Activated B cell treated with CpG ODN at 0.5 μM for 24 hours (primary cell): ENCODE data around the gene TRAF1. TPM values are rescaled to one million over a fixed set of nuclear protein-coding genes. Genes with fewer than 3 reads are reported as not detected.

Experiments
- ATAC-seq: fragments of 200-7000 bp; cut with Tn5 transposase; one replicate; pipeline ENCODE4 v1.10.0; 2021; ENCODE audit warnings: low read depth, mild to moderate bottlenecking, moderate library complexity
- CTCF ChIA-PET: fragments of 350-600 bp; sonication (Branson Sonifier 250); formaldehyde crosslinking; loops from one replicate; lab custom pipeline; 2021; ENCODE audit warnings: antibody characterized with exemption; lab: Charles Lee
- POLR2A ChIA-PET: fragments of 350-600 bp; sonication (Branson Sonifier 250); formaldehyde crosslinking; loops from one replicate; lab custom pipeline; 2021; ENCODE audit warnings: antibody characterized with exemption; lab: Charles Lee
- DNase-seq: peaks from one replicate; pipeline ENCODE4 v3.0.0; 2022
- H3K27ac Mint-ChIP-seq: one replicate; pipeline ENCODE4 v1.8.0; 2020; ENCODE audit warnings: mixed read lengths
- H3K27me3 Mint-ChIP-seq: one replicate; pipeline ENCODE4 v1.8.0; 2021; ENCODE audit warnings: mixed read lengths
- H3K36me3 Mint-ChIP-seq: one replicate; pipeline ENCODE4 v1.8.0; 2021; ENCODE audit warnings: low read depth, mixed read lengths
- H3K4me1 Mint-ChIP-seq: one replicate; pipeline ENCODE4 v1.8.0; 2021; ENCODE audit warnings: mixed read lengths
- H3K4me3 Mint-ChIP-seq: one replicate; pipeline ENCODE4 v1.8.0; 2020; ENCODE audit warnings: mild to moderate bottlenecking, mixed read lengths
- H3K9me3 Mint-ChIP-seq: one replicate; pipeline ENCODE4 v1.8.0; 2020; ENCODE audit warnings: mixed read lengths
- intact Hi-C: fragments of 100-400 bp; cut with micrococcal nuclease; formaldehyde crosslinking; loops from one replicate; pipeline ENCODE4 v1.15.1; 2024
- total RNA-seq: library from RNA; stranded (reverse); gene quantifications from 2 replicates; pipeline ENCODE4 v1.2.3, GENCODE V29; 2022
- TF ChIP-seq, protein P1 (sequence below): fragments of 200-600 bp; IDR thresholded peaks from one replicate; pipeline ENCODE4 v1.8.0; 2022; ENCODE audit warnings: antibody characterized with exemption, mild to moderate bottlenecking

Gene TRAF1
- total RNA-seq, 1 donor from 2014 or later = 130 TPM

DNA sequence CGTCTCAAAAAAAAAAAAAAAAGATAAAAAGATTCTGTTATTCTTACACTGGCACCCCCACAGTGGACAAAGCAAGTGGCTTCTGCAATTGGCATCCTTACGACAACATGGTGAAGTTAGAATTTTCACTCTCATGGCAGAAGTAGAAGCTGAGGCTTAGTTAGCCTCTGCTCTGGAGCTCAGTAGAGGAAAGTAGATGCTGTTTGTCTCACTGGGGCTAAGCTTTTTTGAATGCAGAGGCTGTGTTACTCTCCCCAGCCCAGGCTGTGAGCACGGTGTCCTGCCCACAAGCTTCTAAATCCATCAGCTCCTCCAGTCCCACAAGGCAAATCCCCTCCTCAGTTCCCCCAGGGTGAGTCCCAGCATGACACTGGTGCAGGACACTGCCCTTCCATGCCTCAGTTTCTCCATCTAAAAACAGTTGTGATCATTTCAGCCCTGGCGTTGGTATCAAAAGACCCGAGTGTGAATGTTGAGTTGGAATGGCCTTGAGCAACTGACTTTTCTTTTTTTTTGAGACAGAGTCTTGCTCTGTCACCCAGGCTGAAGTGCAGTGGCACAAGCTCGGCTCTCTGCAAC, 27.0 kb downstream of the TRAF1 start:
- ATAC-seq (no peak), DNase-seq (no peak)
- peak overlapping the region; percentile 24 for H3K27ac Mint-ChIP-seq
- TF ChIP-seq, protein P1, sequence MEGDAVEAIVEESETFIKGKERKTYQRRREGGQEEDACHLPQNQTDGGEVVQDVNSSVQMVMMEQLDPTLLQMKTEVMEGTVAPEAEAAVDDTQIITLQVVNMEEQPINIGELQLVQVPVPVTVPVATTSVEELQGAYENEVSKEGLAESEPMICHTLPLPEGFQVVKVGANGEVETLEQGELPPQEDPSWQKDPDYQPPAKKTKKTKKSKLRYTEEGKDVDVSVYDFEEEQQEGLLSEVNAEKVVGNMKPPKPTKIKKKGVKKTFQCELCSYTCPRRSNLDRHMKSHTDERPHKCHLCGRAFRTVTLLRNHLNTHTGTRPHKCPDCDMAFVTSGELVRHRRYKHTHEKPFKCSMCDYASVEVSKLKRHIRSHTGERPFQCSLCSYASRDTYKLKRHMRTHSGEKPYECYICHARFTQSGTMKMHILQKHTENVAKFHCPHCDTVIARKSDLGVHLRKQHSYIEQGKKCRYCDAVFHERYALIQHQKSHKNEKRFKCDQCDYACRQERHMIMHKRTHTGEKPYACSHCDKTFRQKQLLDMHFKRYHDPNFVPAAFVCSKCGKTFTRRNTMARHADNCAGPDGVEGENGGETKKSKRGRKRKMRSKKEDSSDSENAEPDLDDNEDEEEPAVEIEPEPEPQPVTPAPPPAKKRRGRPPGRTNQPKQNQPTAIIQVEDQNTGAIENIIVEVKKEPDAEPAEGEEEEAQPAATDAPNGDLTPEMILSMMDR = no peak
- intact Hi-C loops = no loop called here
- H3K4me3 Mint-ChIP-seq = no peak overlapping the region
- H3K27me3 Mint-ChIP-seq = no peaks in the 10 kb centered on the region
- peaks cover 44% of the 10 kb centered on the region for H3K4me1 Mint-ChIP-seq
- CTCF ChIA-PET = no interaction called here
- no peaks in the 10 kb centered on the region for H3K9me3 Mint-ChIP-seq
- peaks cover 39% of the 10 kb centered on the region for H3K36me3 Mint-ChIP-seq
- POLR2A ChIA-PET = interaction anchor here (0.7 to 12.1 kb wide), 9 partner anchors 10 to 75 kb away, joined by 3 to 179 read pairs (median 4); partner anchors contain the start of gene TRAF1

DNA sequence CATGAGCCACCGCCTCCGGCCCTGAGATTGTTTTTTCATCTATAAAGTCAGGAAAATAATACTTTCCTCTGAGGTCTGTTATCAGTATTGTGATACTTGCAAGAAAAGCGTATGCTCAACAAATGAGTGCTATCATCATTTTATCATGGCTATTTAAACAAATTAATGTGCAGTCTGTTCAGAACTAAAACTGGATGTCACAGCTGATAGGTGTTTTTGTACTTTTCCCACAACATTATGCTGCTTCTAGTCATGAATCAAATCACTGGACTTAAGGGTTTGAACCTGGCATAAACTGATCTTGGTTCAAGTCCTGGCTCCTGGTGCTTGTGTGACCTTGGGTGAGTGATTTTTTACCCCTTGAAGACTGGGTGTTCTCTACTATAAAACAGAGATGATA, 28.2 kb downstream of the TRAF1 start:
- intact Hi-C loops = no loop called here
- POLR2A ChIA-PET = interaction anchor here (1.4 to 12.1 kb wide), 3 partner anchors 18 to 37 kb away, joined by 4 to 179 read pairs (median 17); partner anchors contain the start of gene TRAF1
- peak overlapping the region; percentile 41 for H3K27ac Mint-ChIP-seq
- no peaks in the 10 kb centered on the region for H3K27me3 Mint-ChIP-seq
- H3K4me1 Mint-ChIP-seq = peaks cover 41% of the 10 kb centered on the region
- no peak for DNase-seq
- H3K4me3 Mint-ChIP-seq = no peak overlapping the region
- peaks cover 28% of the 10 kb centered on the region for H3K36me3 Mint-ChIP-seq
- ATAC-seq = no peak
- H3K9me3 Mint-ChIP-seq = no peaks in the 10 kb centered on the region
- CTCF ChIA-PET = no interaction called here
- TF ChIP-seq, protein P1 = no peak

DNA sequence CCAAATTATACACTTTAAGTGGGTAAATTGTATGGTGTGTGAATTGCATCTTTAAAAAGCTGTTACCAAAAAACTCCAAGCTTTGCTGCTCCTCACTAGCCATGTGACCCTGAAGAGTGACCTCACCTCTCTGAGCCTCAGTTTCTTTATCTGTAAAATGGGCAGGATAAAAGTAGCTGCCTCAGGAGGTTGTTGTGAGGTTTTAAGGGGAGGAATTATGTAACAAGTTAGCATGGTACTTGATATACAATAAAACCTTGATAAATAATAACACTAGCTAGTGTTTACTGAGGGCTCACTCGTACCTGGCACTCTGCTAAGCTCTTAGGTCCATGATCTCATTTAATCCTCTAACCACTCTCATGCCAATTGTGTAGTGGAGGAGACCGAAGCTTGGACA, 30.6 kb downstream of the TRAF1 start:
- ATAC-seq (no peak), DNase-seq (no peak)
- Mint-ChIP-seq H3K4me1 (peaks cover 48% of the 10 kb centered on the region), H3K9me3 (no peaks in the 10 kb centered on the region), H3K36me3 (peaks cover 9% of the 10 kb centered on the region), H3K27me3 (no peaks in the 10 kb centered on the region), H3K4me3 (no peak overlapping the region), H3K27ac (no peak overlapping the region)
- ChIA-PET POLR2A (interaction anchor here (0.6 to 12.1 kb wide), 16 partner anchors 10 to 202 kb away, joined by 3 to 179 read pairs (median 4); partner anchors contain the start of genes FBXW2, PHF19 and TRAF1), CTCF (interaction anchor here (1.4 kb wide), 1 partner anchor 10 kb away, joined by 3 read pairs; no protein-coding TSS in a partner anchor)
- intact Hi-C loops = no loop called here
- TF ChIP-seq, protein P1 = no peak

DNA sequence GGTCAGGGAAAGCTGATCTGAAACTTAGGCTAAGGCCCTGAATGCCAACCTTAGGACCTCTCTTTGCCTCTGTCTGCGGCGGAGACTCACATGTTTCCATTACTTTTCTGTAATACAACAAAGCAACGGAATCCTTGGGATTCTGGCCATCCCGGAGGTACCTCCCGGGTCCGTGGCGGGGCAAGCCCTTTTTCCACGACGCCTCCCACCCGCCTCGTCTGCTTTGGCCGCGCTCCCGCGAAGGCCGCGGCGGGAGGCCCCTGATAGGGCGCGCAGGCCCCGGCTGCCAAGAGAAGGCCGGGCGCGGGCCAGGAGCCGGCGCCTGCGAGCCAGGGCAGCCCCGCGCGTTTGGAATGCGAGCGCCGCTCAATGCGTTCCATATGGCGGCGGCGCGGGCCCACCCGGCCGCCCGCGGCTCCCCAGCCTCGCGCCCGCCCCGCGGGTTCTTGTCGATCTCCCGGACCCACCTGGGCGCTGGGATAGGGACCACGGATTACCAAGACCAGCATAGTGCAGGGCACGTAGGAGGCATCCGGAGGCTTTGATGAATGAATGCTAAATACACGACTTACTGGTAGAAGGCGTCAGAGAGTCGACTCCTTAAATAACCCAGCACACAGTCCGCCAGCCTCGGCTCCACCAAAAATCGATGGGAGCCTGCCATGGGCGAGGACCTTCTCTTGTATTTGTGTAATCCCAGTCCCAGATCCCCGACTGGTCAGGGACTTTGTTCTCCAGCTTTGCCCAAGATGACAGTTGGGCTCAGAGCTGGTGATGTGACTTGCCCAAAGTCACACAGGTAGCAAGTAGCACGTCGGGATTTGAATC, 32.1 kb downstream of the TRAF1 start:
- Mint-ChIP-seq H3K27me3 (no peaks in the 10 kb centered on the region), H3K27ac (peak overlapping the region; percentile 18), H3K9me3 (no peaks in the 10 kb centered on the region), H3K4me3 (no peak overlapping the region), H3K4me1 (peaks cover 57% of the 10 kb centered on the region), H3K36me3 (no peaks in the 10 kb centered on the region)
- no peak for ATAC-seq
- intact Hi-C loops = no loop called here
- ChIA-PET POLR2A (interaction anchor here (0.7 to 12.1 kb wide), 7 partner anchors 9 to 49 kb away, joined by 5 to 179 read pairs (median 33); partner anchors contain the start of genes PHF19 and TRAF1), CTCF (interaction anchor here (1.4 kb wide), 1 partner anchor 9 kb away, joined by 3 read pairs; no protein-coding TSS in a partner anchor)
- TF ChIP-seq, protein P1 = no peak
- DNase-seq = no peak
